GDM1 (cell line): ENCODE results near the gene KIF13A.
"Not testable (repeated sequence)": the region's sequence is repeated elsewhere in the genome, so short reads cannot be mapped to it uniquely, and the experiment has no call there.

ENCODE experiments used
- DNase-seq: peaks from one replicate; lab custom pipeline; 2025; lab: John Stamatoyannopoulos, UW

KIF13A gene

GRCh38 chr6:17846762-17847161 lies 140.7 kb downstream of the KIF13A start:
- DNase-seq: no peak

GRCh38 chr6:17845598-17845997 lies 141.8 kb downstream of the KIF13A start:
- no peak for DNase-seq

DNA sequence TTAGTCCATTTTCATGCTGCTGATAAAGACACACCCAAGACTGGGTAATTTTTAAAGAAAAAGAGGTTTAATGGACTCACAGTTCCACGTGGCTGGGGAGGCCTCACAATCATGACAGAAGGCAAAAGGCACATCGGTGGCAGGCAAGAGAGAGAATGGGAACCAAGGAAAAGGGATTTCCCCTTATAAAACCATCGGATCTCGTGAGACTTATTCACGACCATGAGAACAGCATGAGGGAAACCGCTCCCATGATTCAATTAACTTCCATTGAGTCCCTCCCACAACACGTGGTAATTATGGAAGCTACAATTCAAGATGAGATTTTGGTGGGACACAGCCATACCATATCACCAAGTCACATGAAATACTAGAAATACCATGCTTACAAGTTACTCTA lies 142.5 kb downstream of the KIF13A start:
- not testable (repeated sequence) for DNase-seq

- DNase-seq: no peak
Observed at GRCh38 chr6:17842934-17843821, 144.3 kb downstream of the KIF13A start.

GRCh38 chr6:17842014-17842776 lies 145.2 kb downstream of the KIF13A start:
- DNase-seq: no peak

- DNase-seq: no peak
Observed at GRCh38 chr6:17839513-17840223, 147.8 kb downstream of the KIF13A start.

DNA sequence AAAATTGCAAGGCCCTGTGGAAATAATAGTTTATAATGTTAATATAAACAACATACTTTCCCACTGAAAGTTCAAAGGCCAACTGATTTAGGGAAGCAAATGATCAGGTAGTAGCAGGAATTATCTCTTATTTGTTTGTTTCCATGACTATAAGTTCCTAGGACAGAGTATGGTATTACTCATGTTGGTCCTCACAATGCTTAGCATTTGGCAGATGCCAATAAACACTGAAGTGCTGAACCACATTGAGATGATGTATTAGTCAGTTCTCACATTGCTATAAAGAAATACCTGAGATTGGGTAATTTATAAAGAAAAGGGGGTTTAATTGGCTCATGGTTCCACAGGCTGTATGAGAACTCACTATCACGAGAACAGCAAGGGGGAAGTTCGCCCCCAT lies 151.1 kb downstream of the KIF13A start:
- no peak for DNase-seq

GRCh38 chr6:17835784-17836183 lies 151.7 kb downstream of the KIF13A start:
- DNase-seq: no peak

DNA sequence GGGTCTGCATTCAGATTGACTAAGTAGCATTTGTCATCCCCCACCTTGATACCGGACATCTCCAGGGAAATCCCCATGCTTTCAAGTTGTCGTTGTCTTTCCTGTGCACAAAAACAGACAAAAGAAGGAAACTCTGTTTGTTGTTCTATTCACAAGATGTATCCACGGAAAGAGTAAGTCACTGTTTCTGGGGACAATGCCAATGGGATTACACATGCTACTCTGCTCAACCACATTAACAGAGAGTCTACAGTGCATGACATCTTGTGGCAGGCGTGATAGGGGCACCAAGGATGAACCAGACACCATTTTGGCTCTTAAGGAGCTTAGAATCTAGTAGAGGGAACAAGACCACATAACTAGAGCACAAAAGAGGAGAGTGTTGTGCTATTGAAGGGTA lies 156.3 kb downstream of the KIF13A start:
- DNase-seq: no peak

GRCh38 chr6:17829905-17830304 lies 157.5 kb downstream of the KIF13A start:
- no peak for DNase-seq

DNA sequence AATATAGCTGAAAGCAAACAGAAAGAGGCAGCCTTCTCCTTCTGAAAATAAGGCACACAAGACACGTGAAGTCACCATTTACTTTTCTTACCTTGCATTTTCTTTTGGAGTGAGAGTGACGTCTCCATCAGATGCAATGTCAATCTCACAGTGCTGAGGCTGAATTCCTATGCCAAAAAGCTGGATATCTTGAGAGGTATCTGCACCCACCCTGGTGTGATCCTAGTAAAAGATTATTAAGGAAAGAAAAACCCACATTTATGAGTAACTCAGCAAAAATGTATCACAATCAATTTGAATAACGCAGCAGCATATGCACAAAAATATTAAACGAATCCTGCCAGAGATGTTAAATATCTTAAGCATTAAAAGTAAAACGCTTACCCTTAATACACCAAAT lies 159.3 kb downstream of the KIF13A start:
- DNase-seq: no peak

GRCh38 chr6:17826301-17826700 lies 161.1 kb downstream of the KIF13A start:
- DNase-seq: no peak

DNA sequence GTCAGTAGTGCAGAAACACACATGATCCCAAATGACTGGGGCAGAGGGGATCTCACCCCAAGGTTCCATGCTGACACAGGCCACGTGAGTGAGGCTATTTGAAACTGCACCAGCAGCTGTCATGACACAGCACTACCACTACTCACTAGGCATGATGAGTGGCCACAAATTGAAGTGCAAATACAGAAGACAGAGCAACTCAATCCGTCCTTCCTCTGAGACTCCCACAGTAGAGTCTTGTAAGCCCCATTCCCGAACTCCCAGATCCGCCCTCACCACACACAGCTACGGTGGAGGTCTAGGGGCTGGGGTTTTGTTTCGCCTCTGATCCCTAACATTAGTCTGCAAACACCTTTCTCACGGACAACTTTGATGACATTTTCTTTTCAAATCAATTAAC lies 167.4 kb downstream of the KIF13A start:
- DNase-seq: no peak

DNA sequence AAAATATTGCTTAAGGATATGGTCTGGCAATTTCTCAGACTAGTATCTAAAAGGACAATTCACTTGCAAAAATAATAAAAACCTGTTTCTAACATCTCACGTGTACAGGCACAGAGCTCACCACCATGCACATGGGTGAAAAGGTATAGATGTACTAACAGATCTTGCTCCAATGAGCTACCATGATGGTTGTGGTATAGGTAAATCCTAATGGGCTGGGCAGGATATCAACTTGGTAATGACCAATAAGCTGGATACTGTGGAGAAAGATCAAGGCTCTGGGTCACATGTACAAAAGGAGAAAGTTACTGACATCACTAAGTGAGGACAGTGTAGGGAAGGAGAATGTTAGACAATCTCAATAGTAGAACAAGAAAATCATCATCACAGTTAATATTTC lies 169.7 kb downstream of the KIF13A start:
- DNase-seq: no peak

GRCh38 chr6:17816921-17817611 lies 170.4 kb downstream of the KIF13A start:
- no peak for DNase-seq

DNA sequence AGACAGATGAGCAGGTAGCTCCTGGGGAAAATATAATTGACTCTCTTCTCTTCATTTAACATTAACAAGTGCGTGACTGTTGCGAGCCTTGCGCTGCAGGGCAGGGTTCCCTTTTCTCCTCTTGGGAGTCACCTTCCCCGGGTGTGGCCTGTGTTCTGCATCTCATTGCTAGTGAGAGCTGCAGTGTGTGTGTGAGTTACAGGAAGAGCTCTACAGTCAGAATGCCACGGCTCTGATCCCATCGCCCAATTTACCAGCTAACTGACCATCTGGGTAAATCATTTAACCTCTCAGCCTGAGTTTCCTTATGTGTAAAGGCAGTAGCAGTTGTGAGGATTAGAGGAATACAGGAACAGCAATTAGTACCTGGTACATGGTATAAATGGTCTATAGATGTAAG lies 173.9 kb downstream of the KIF13A start:
- DNase-seq: no peak

- no peak for DNase-seq
Observed at GRCh38 chr6:17812311-17812710, 175.1 kb downstream of the KIF13A start.

- DNase-seq: no peak
Observed at GRCh38 chr6:17808609-17809008, 178.8 kb downstream of the KIF13A start.

GRCh38 chr6:17807431-17807830 lies 180.0 kb downstream of the KIF13A start:
- not testable (repeated sequence) for DNase-seq

GRCh38 chr6:17803409-17803808 lies 184.0 kb downstream of the KIF13A start:
- no peak for DNase-seq

DNA sequence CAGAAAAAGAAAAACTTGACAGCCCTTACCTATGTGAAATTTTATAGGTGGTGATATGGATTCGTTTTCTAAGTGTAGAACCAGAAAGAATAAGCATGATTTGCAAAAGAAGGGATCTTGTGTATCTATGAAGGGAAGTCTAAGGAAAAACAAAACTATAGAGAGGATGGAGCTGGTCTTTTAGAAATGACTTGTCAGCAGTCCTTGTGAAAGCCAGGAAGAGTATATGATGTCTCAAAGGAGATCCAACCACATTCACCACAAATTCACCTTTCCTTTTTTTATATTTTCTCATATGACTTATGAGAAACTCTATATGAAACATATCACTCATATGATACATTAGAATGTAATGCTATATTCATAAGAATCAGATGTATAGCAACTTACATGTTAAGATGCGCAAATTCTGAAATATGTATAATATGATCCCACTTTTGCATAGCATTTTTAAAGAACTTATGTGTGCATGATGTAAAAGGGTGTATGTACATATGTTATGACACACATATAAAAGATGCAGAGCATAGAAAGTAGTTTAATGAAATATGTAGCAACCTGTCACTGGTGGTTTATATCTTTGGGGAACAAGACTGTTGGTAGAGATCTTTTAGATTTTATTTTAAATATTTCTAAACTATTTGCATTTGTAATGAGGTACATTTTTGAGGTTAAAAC lies 188.8 kb downstream of the KIF13A start:
- no peak for DNase-seq
